H9 (cell line): ENCODE measurements around the gene SLC22A8. TPM values are rescaled to one million over a fixed set of nuclear protein-coding genes. Genes with fewer than 3 reads are reported as not detected.

Source experiments
- DNase-seq: peaks from one replicate; pipeline ENCODE4 v3.0.0-alpha.2; 2017
- H2AFZ ChIP-seq: one replicate; pipeline ENCODE4 v1.6.1; 2013; ENCODE audit warnings: mild to moderate bottlenecking, low read length, control low read depth, moderate library complexity
- H2AK5ac ChIP-seq: 2 replicates; pipeline ENCODE4 v1.6.1; 2013; ENCODE audit warnings: low read length, control low read depth, mixed read lengths; ENCODE audit not compliant: insufficient read length
- H2BK120ac ChIP-seq: one replicate; pipeline ENCODE4 v1.6.1; 2013; ENCODE audit warnings: low read depth, mild to moderate bottlenecking, low read length, control low read depth, inconsistent platforms; ENCODE audit not compliant: poor library complexity, severe bottlenecking
- H2BK12ac ChIP-seq: 2 replicates; pipeline ENCODE4 v1.6.1; 2013; ENCODE audit warnings: low read length, control low read depth, mixed read lengths, low read depth; ENCODE audit not compliant: insufficient read length
- H2BK15ac ChIP-seq: 2 replicates; pipeline ENCODE4 v1.6.1; 2013; ENCODE audit warnings: low read depth, low read length, control low read depth
- H2BK20ac ChIP-seq: one replicate; pipeline ENCODE4 v1.6.1; 2013; ENCODE audit warnings: low read depth, mild to moderate bottlenecking, low read length, control low read depth, inconsistent platforms; ENCODE audit not compliant: poor library complexity, severe bottlenecking
- H2BK5ac ChIP-seq: 2 replicates; pipeline ENCODE4 v1.6.1; 2013; ENCODE audit warnings: low read length, control low read depth, mixed read lengths; ENCODE audit not compliant: insufficient read length
- H3K14ac ChIP-seq: 2 replicates; pipeline ENCODE4 v1.6.1; 2013; ENCODE audit warnings: low read length, control low read depth; ENCODE audit not compliant: insufficient read depth
- H3K18ac ChIP-seq: 2 replicates; pipeline ENCODE4 v1.6.1; 2013; ENCODE audit warnings: low read depth, mild to moderate bottlenecking, mixed read lengths, low read length, control low read depth; ENCODE audit not compliant: insufficient read length
- H3K23ac ChIP-seq: 2 replicates; pipeline ENCODE4 v1.6.1; 2013; ENCODE audit warnings: low read length, control low read depth, mixed read lengths, low read depth; ENCODE audit not compliant: insufficient read length
- H3K23me2 ChIP-seq: 2 replicates; pipeline ENCODE4 v1.6.1; 2013; ENCODE audit warnings: low read depth, mild to moderate bottlenecking, mixed read lengths, low read length, control low read depth; ENCODE audit not compliant: insufficient read length, poor library complexity, severe bottlenecking
- H3K27ac ChIP-seq: 2 replicates; pipeline ENCODE4 v1.5.1; 2013; ENCODE audit warnings: low read length, control low read depth, mixed read lengths, low read depth; ENCODE audit not compliant: insufficient read length
- H3K27me3 ChIP-seq: 2 replicates; pipeline ENCODE4 v1.6.1; 2013; ENCODE audit warnings: low read length, control low read depth, inconsistent platforms; ENCODE audit not compliant: insufficient read depth
- H3K4ac ChIP-seq: 2 replicates; pipeline ENCODE4 v1.6.1; 2013; ENCODE audit warnings: low read depth, mild to moderate bottlenecking, control low read depth, inconsistent platforms, low read length, moderate library complexity
- H3K4me1 ChIP-seq: 2 replicates; pipeline ENCODE4 v1.6.1; 2013; ENCODE audit warnings: low read length, control low read depth, inconsistent platforms; ENCODE audit not compliant: insufficient read depth
- H3K4me2 ChIP-seq: 2 replicates; pipeline ENCODE4 v1.6.1; 2013; ENCODE audit warnings: low read length, control low read depth, mixed read lengths; ENCODE audit not compliant: insufficient read length, insufficient read depth
- H3K56ac ChIP-seq: 2 replicates; pipeline ENCODE4 v1.6.1; 2013; ENCODE audit warnings: low read depth, mild to moderate bottlenecking, mixed read lengths, low read length, control low read depth; ENCODE audit not compliant: insufficient read length
- H3K79me1 ChIP-seq: 2 replicates; pipeline ENCODE4 v1.6.1; 2013; ENCODE audit warnings: low read depth, mild to moderate bottlenecking, moderate library complexity, low read length, control low read depth, inconsistent platforms; ENCODE audit not compliant: insufficient read depth, poor library complexity, severe bottlenecking
- H3K79me2 ChIP-seq: 2 replicates; pipeline ENCODE4 v1.6.1; 2013; ENCODE audit warnings: low read length, control low read depth, inconsistent platforms; ENCODE audit not compliant: insufficient read depth
- H3K9ac ChIP-seq: 2 replicates; pipeline ENCODE4 v1.6.1; 2013; ENCODE audit warnings: low read length, control low read depth, mixed read lengths; ENCODE audit not compliant: insufficient read length; ENCODE audit errors: extremely low read depth
- H3K9me3 ChIP-seq: one replicate; pipeline ENCODE4 v1.6.1; 2013; ENCODE audit warnings: low read depth, low read length, inconsistent platforms; ENCODE audit not compliant: control insufficient read depth
- H3T11ph ChIP-seq: one replicate; pipeline ENCODE4 v1.6.1; 2013; ENCODE audit warnings: mild to moderate bottlenecking, low read length, control low read depth, inconsistent platforms
- H4K20me1 ChIP-seq: one replicate; pipeline ENCODE4 v1.6.1; 2013; ENCODE audit not compliant: control insufficient read depth, insufficient read length, insufficient read depth
- H4K5ac ChIP-seq: 2 replicates; pipeline ENCODE4 v1.6.1; 2013; ENCODE audit warnings: low read depth, mild to moderate bottlenecking, mixed read lengths, low read length, control low read depth; ENCODE audit not compliant: insufficient read length
- H4K8ac ChIP-seq: replicated peaks from 2 replicates; pipeline ENCODE4 v1.6.1; 2013; ENCODE audit warnings: low read length, control low read depth, mixed read lengths, low read depth; ENCODE audit not compliant: insufficient read length
- H4K91ac ChIP-seq: 2 replicates; pipeline ENCODE4 v1.6.1; 2013; ENCODE audit warnings: low read depth, mild to moderate bottlenecking, moderate library complexity, mixed read lengths, low read length, control low read depth; ENCODE audit not compliant: insufficient read length
- H3K27ac Mint-ChIP-seq, 3 experiments: 2 replicates in 2 of 3; 3 replicates in 1 of 3; pipeline ENCODE4 v1.8.0; 2020 to 2021; ENCODE audit warnings: mixed read lengths in 3 of 3, mild to moderate bottlenecking in 1 of 3, moderate library complexity in 1 of 3
- H3K27me3 Mint-ChIP-seq: 2 replicates; pipeline ENCODE4 v1.8.0; 2021; ENCODE audit warnings: low read depth, mild to moderate bottlenecking, moderate library complexity, mixed read lengths
- H3K36me3 Mint-ChIP-seq, 3 experiments: 2 replicates in 2 of 3; 3 replicates in 1 of 3; pipeline ENCODE4 v1.8.0; 2020 to 2021; ENCODE audit warnings: low read depth in 3 of 3, mixed read lengths in 3 of 3; ENCODE audit not compliant: insufficient read depth in 1 of 3
- H3K4me1 Mint-ChIP-seq, 2 experiments: 2 replicates each; pipeline ENCODE4 v1.8.0; 2020; ENCODE audit warnings: mixed read lengths in 2 of 2
- H3K4me3 Mint-ChIP-seq, 2 experiments: 2 replicates in 1 of 2; 3 replicates in 1 of 2; pipeline ENCODE4 v1.8.0; 2020 to 2021; ENCODE audit warnings: mild to moderate bottlenecking in 2 of 2, mixed read lengths in 2 of 2, moderate library complexity in 1 of 2
- H3K9me3 Mint-ChIP-seq, 2 experiments: 2 replicates in 1 of 2; 3 replicates in 1 of 2; pipeline ENCODE4 v1.8.0; 2020; ENCODE audit warnings: mild to moderate bottlenecking in 2 of 2, mixed read lengths in 2 of 2, moderate library complexity in 1 of 2
- CTCF ChIP-seq: fragments of 200-600 bp; sonication (generic); conservative IDR thresholded peaks from 3 replicates; pipeline ENCODE4 v1.8.0; 2021; ENCODE audit warnings: antibody characterized with exemption, mild to moderate bottlenecking
- WGBS: extraction: QIAGEN DNeasy Blood & Tissue Kit; methylation state at CpG from one replicate; pipeline ENCODE4 v1.1.7; 2013; ENCODE audit warnings: missing lambda C conversion rate, low lambda C conversion rate, mixed read lengths; ENCODE audit not compliant: insufficient read length; ENCODE audit errors: extremely low coverage; 5-methylcytosine and 5-hydroxymethylcytosine counted together
- total RNA-seq: library from RNA; stranded (reverse); gene quantifications from 2 replicates; pipeline ENCODE4 v1.2.1, GENCODE V29; 2021

The SLC22A8 gene
- total RNA-seq, 1 experiment from 2014 or later = not detected

- no peak for DNase-seq
- WGBS = no CpG with 5 or more reads among the region's 1 CpG
These were observed 35.4 kb downstream of the SLC22A8 start for GRCh38 chr11:62980133-62980760.

More at GRCh38 chr11:62980133-62980760, 35.4 kb downstream of the SLC22A8 start:
- Mint-ChIP-seq H3K27ac (no peak overlapping the region), H3K4me3 (no peak overlapping the region), H3K36me3 (no peaks in the 10 kb centered on the region), H3K9me3 (no peaks in the 10 kb centered on the region; a peak in 1 of 5 replicates), H3K4me1 (peaks cover 0 to 2% of the 10 kb centered on the region in 2 experiments; a peak in 1 of 4 replicates), H3K27me3 (peaks cover 10% of the 10 kb centered on the region)
- Histone ChIP-seq H2BK20ac (no peak overlapping the region), H3K23me2 (no peaks in the 10 kb centered on the region), H4K91ac (no peak overlapping the region), H3K23ac (no peak overlapping the region), H3K56ac (no peak overlapping the region), H3K9ac (no peak overlapping the region), H2BK120ac (no peak overlapping the region), H3K9me3 (no peaks in the 10 kb centered on the region), H2AFZ (no peak overlapping the region), H4K5ac (no peak overlapping the region), H3T11ph (no peak overlapping the region), H2AK5ac (no peak overlapping the region), H3K4ac (no peak overlapping the region), H2BK12ac (no peak overlapping the region), H2BK5ac (no peak overlapping the region), H3K27me3 (no peaks in the 10 kb centered on the region), H3K18ac (no peak overlapping the region), H3K4me2 (no peak overlapping the region), H3K14ac (no peak overlapping the region), H2BK15ac (no peak overlapping the region), H4K20me1 (no peaks in the 10 kb centered on the region), H3K27ac (no peak overlapping the region), H4K8ac (no peak overlapping the region), H3K79me2 (no peaks in the 10 kb centered on the region), H3K4me1 (no peaks in the 10 kb centered on the region), H3K79me1 (no peaks in the 10 kb centered on the region)
- no peak for TF ChIP-seq CTCF
